Activated CD8-positive, alpha-beta memory T cell treated with anti-CD3 and anti-CD28 coated beads, Interleukin-2, amount 10 ng/mL, durations not matched to agents 7 days and 5 days (primary cell): ENCODE data around the gene LMTK2. TPM values are rescaled to one million over a fixed set of nuclear protein-coding genes. Genes with fewer than 3 reads are reported as not detected.

Experiments
- ATAC-seq: fragments of 150-1000 bp; cut with Tn5 transposase; one replicate; pipeline ENCODE4 v1.10.0; 2021; ENCODE audit warnings: moderate library complexity
- CTCF ChIA-PET: fragments of 350-600 bp; sonication (Branson Sonifier 250); formaldehyde crosslinking; loops from one replicate; lab custom pipeline; 2021; ENCODE audit warnings: antibody characterized with exemption; lab: Charles Lee
- DNase-seq: peaks from one replicate; pipeline ENCODE4 v3.0.0-alpha.2; 2020
- H3K27ac Mint-ChIP-seq: one replicate; pipeline ENCODE4 v1.8.0; 2021; ENCODE audit warnings: mild to moderate bottlenecking, mixed read lengths
- H3K27me3 Mint-ChIP-seq: one replicate; pipeline ENCODE4 v1.8.0; 2021; ENCODE audit warnings: mixed read lengths
- H3K36me3 Mint-ChIP-seq: one replicate; pipeline ENCODE4 v1.8.0; 2021; ENCODE audit warnings: mild to moderate bottlenecking, mixed read lengths
- H3K4me1 Mint-ChIP-seq: one replicate; pipeline ENCODE4 v1.8.0; 2021; ENCODE audit warnings: mixed read lengths
- H3K4me3 Mint-ChIP-seq: one replicate; pipeline ENCODE4 v1.8.0; 2021; ENCODE audit warnings: mild to moderate bottlenecking, moderate library complexity, mixed read lengths
- H3K9me3 Mint-ChIP-seq: one replicate; pipeline ENCODE4 v1.8.0; 2022; ENCODE audit warnings: low read depth, mixed read lengths
- total RNA-seq, 2 experiments: library from RNA; stranded (reverse); gene quantifications; one replicate each; pipeline ENCODE4 v1.2.3, GENCODE V29; 2021

The LMTK2 gene
- total RNA-seq, 2 experiments from 2014 or later: 8.5 to 9.6 TPM

- CTCF ChIA-PET: interaction anchor here (1.5 to 1.7 kb wide), 2 partner anchors 25 to 147 kb away, joined by 3 read pairs; no protein-coding TSS in a partner anchor
- ATAC-seq (no peak), DNase-seq (peak; percentile 66)
- Mint-ChIP-seq H3K27me3 (no peaks in the 10 kb centered on the region), H3K4me3 (no peak overlapping the region), H3K36me3 (peaks cover 24% of the 10 kb centered on the region), H3K4me1 (peaks cover 43% of the 10 kb centered on the region), H3K9me3 (no peaks in the 10 kb centered on the region), H3K27ac (peak overlapping the region; percentile 81)
These were observed 148.4 kb downstream of the LMTK2 start for GRCh38 chr7:98254951-98255610.

- no peak overlapping the region for H3K4me3 Mint-ChIP-seq
These were observed 149.8 kb downstream of the LMTK2 start for GRCh38 chr7:98256431-98256830.

GRCh38 chr7:98257701-98258100 is 151.0 kb downstream of the LMTK2 start:
- Mint-ChIP-seq H3K4me3 (no peak overlapping the region), H3K4me1 (peaks cover 31% of the 10 kb centered on the region), H3K27ac (no peak overlapping the region), H3K27me3 (no peaks in the 10 kb centered on the region), H3K36me3 (peaks cover 41% of the 10 kb centered on the region), H3K9me3 (no peaks in the 10 kb centered on the region)
- ATAC-seq: no peak
- no peak for DNase-seq
- CTCF ChIA-PET: no interaction called here

More at GRCh38 chr7:98256431-98256830, 149.8 kb downstream of the LMTK2 start:
- no peaks in the 10 kb centered on the region for H3K27me3 Mint-ChIP-seq
- CTCF ChIA-PET: interaction anchor here (1.5 to 1.7 kb wide), 3 partner anchors 11 to 148 kb away, joined by 3 to 4 read pairs (median 3); no protein-coding TSS in a partner anchor
- DNase-seq (no peak), ATAC-seq (no peak)
- H3K36me3 Mint-ChIP-seq: peaks cover 32% of the 10 kb centered on the region
- H3K4me1 Mint-ChIP-seq: peaks cover 34% of the 10 kb centered on the region
- peak overlapping the region; percentile 24 for H3K27ac Mint-ChIP-seq
- H3K9me3 Mint-ChIP-seq: no peaks in the 10 kb centered on the region

Other genes starting within 250 kb of the LMTK2 start
- 10 to 100 TPM; 60.1 to 92.5 TPM for gene ASNS, start 234.5 kb upstream of the LMTK2 start, total RNA-seq
- gene OCM2, start 116.7 kb upstream of the LMTK2 start, total RNA-seq: not detected
- gene BHLHA15, start 104.6 kb downstream of the LMTK2 start, total RNA-seq: under 1 TPM in 1 of 2 experiments, not detected in 1; 0.33 TPM
- 10 to 100 TPM; 45.6 to 60.7 TPM for gene TECPR1, start 145.4 kb downstream of the LMTK2 start, total RNA-seq
- gene BRI3, start 174.8 kb downstream of the LMTK2 start, total RNA-seq: 10 to 100 TPM; 38.3 to 43.5 TPM